K562 (cell line): ENCODE measurements around the gene RPLP2. TPM values are rescaled to one million over a fixed set of nuclear protein-coding genes. Genes with fewer than 3 reads are reported as not detected.

Experiments used
- ATAC-seq: fragments of 200-7000 bp; cut with Tn5 transposase; 3 replicates; pipeline ENCODE4 v1.9.1; 2020; ENCODE audit warnings: moderate library complexity
- BruUV-seq: library from RNA; stranded (reverse); fragments of 400-500 nt; replicated peaks from 2 replicates; lab custom pipeline; 2021; lab: Mats Ljungman, UMichigan
- CTCF ChIA-PET: fragments of 300-600 bp; formaldehyde crosslinking; extraction: SDS; loops from one replicate; lab custom pipeline; 2021; ENCODE audit warnings: low intra/inter-chr PET ratio; lab: Yijun Ruan, JAX
- POLR2A ChIA-PET: fragments of 300-600, 350-650 bp; sonication (Branson Sonifier 250); formaldehyde crosslinking; extraction: SDS; loops from one replicate; lab custom pipeline; 2021; ENCODE audit warnings: antibody characterized with exemption, inconsistent platforms; lab: Yijun Ruan, JAX
- DNase-seq, 4 experiments: peaks; one replicate each; pipeline versions ENCODE4 v3.0.0 to v3.0.0-alpha.2; 2011 to 2018; ENCODE audit warnings: low spot score in 3 of 4, mixed read lengths in 3 of 4; ENCODE audit errors: extremely low read depth in 1 of 4
- FAIRE-seq: peaks from 2 replicates; lab custom pipeline; 2011; peaks lifted over from hg19 to GRCh38; lab: Jason Lieb, UNC
- H2AFZ ChIP-seq: 2 replicates; pipeline ENCODE4 v1.6.0; 2011; ENCODE audit warnings: low read depth, low read length, control low read depth, inconsistent platforms
- H3K27ac ChIP-seq: fragments of 200-600 bp; 3 replicates; pipeline ENCODE4 v1.8.0; 2011; ENCODE audit warnings: low read depth, mild to moderate bottlenecking, control low read depth, inconsistent platforms, low read length, moderate library complexity, mixed read lengths; ENCODE audit errors: extremely low read depth
- H3K27me3 ChIP-seq, 2 experiments: fragments of 300-600 bp in 1 of 2; 2 replicates in 1 of 2; 3 replicates in 1 of 2; pipeline versions ENCODE4 v1.6.0 to v1.8.0; 2011; ENCODE audit warnings: inconsistent platforms in 2 of 2, low read length in 2 of 2, mild to moderate bottlenecking in 1 of 2, mixed read lengths in 1 of 2, moderate library complexity in 1 of 2; ENCODE audit not compliant: control insufficient read depth in 2 of 2, insufficient read depth in 2 of 2
- H3K36me3 ChIP-seq: fragments of 300-600 bp; 3 replicates; pipeline ENCODE4 v1.8.0; 2011; ENCODE audit warnings: mild to moderate bottlenecking, low read length, inconsistent platforms; ENCODE audit not compliant: control insufficient read depth, insufficient read depth
- H3K4me1 ChIP-seq, 2 experiments: fragments of 200-600 bp in 1 of 2; replicated peaks in 1 of 2; 2 replicates in 1 of 2; 3 replicates in 1 of 2; pipeline versions ENCODE4 v1.5.1 to v1.8.0; 2011; ENCODE audit warnings: inconsistent platforms in 2 of 2, low read length in 2 of 2, mild to moderate bottlenecking in 1 of 2, mixed read lengths in 1 of 2, moderate library complexity in 1 of 2; ENCODE audit not compliant: control insufficient read depth in 2 of 2, insufficient read depth in 2 of 2
- H3K4me2 ChIP-seq: 2 replicates; pipeline ENCODE4 v1.6.1; 2011; ENCODE audit warnings: low read length, control low read depth, inconsistent platforms, mixed read lengths; ENCODE audit not compliant: insufficient read depth
- H3K4me3 ChIP-seq: fragments of 200-600 bp; sonication (generic), shearing (Covaris generic); 2 replicates; pipeline ENCODE4 v1.5.1; 2016; ENCODE audit warnings: control low read depth, inconsistent platforms
- H3K79me2 ChIP-seq: fragments of 200-600 bp; 3 replicates; pipeline ENCODE4 v1.8.0; 2011; ENCODE audit warnings: low read length, inconsistent platforms; ENCODE audit not compliant: control insufficient read depth, insufficient read depth
- H3K9ac ChIP-seq, 2 experiments: 2 replicates each; pipeline versions ENCODE4 v1.6.0 to v1.6.1; 2011; ENCODE audit warnings: low read depth in 2 of 2, low read length in 2 of 2, control low read depth in 1 of 2, inconsistent platforms in 1 of 2, mild to moderate bottlenecking in 1 of 2, mixed read lengths in 1 of 2; ENCODE audit not compliant: insufficient read depth in 1 of 2
- H3K9me1 ChIP-seq: one replicate; pipeline ENCODE4 v1.6.0; 2011; ENCODE audit warnings: inconsistent platforms, mild to moderate bottlenecking, low read length, moderate library complexity; ENCODE audit not compliant: control insufficient read depth, insufficient read depth
- H3K9me3 ChIP-seq: replicated peaks from 2 replicates; pipeline ENCODE4 v1.5.1; 2011; ENCODE audit warnings: low read depth, low read length, inconsistent platforms; ENCODE audit not compliant: control insufficient read depth, insufficient read depth
- H4K20me1 ChIP-seq: replicated peaks from 2 replicates; pipeline ENCODE4 v1.6.1; 2011; ENCODE audit warnings: low read length, inconsistent platforms, mixed read lengths; ENCODE audit not compliant: control insufficient read depth, insufficient read depth
- BCLAF1 ChIP-seq, 2 experiments: fragments of 450-650 bp in 1 of 2; IDR thresholded peaks; 2 replicates each; pipeline ENCODE4 v1.6.1; 2011 to 2017; ENCODE audit warnings: low read depth in 2 of 2, antibody characterized with exemption in 1 of 2, borderline replicate concordance in 1 of 2, low read length in 1 of 2, mild to moderate bottlenecking in 1 of 2, mixed read lengths in 1 of 2; ENCODE audit not compliant: control insufficient read depth in 1 of 2
- CEBPZ ChIP-seq: fragments of 150-350 bp; IDR thresholded peaks from 2 replicates; pipeline ENCODE4 v1.6.1; 2014; ENCODE audit warnings: low read depth, mild to moderate bottlenecking, low read length, borderline replicate concordance
- LARP7 ChIP-seq: fragments of 450-650 bp; IDR thresholded peaks from 2 replicates; pipeline ENCODE4 v1.6.1; 2016
- RFX1 ChIP-seq: fragments of 450-650 bp; IDR thresholded peaks from 2 replicates; pipeline ENCODE4 v1.6.1; 2016; ENCODE audit warnings: mild to moderate bottlenecking, moderate library complexity
- SMAD4 ChIP-seq: fragments of 250-450 bp; sonication (Bioruptor Pico); conservative IDR thresholded peaks from 2 replicates; pipeline ENCODE4 v1.8.0; 2021; ENCODE audit warnings: inconsistent platforms, mild to moderate bottlenecking, moderate library complexity
- SRSF7 ChIP-seq: fragments of 200-400 bp; formaldehyde crosslinking; optimal IDR thresholded peaks from 2 replicates; pipeline ENCODE3; 2017; ENCODE audit warnings: mild to moderate bottlenecking, low read depth, low read length
- STAT5A ChIP-seq: IDR thresholded peaks from 2 replicates; pipeline ENCODE4 v1.6.1; 2012; ENCODE audit warnings: low read length, inconsistent platforms, borderline replicate concordance
- ZFP36 ChIP-seq: fragments of 150-350 bp; IDR thresholded peaks from 2 replicates; pipeline ENCODE4 v1.6.1; 2018; ENCODE audit warnings: low read length, low read depth; ENCODE audit not compliant: partially characterized antibody
- ZNF143 ChIP-seq: sonication (generic); formaldehyde crosslinking; IDR thresholded peaks from 2 replicates; pipeline ENCODE4 v1.9.0; 2022; ENCODE audit warnings: mild to moderate bottlenecking, missing genetic modification reagents
- ZNF589 ChIP-seq: fragments of 200-800 bp; sonication (Bioruptor generic); IDR thresholded peaks from 2 replicates; pipeline ENCODE4 v1.6.1; 2016; ENCODE audit warnings: low read depth, missing genetic modification characterization, missing compliant biosample characterization
- WGBS: fragments of 100-300 bp; shearing (Covaris generic); methylation state at CpG from one replicate; pipeline ENCODE4 v1.1.6; 2016; ENCODE audit warnings: low coverage, mixed read lengths; ENCODE audit not compliant: insufficient coverage; ENCODE audit errors: missing lambda C conversion rate; 5-methylcytosine and 5-hydroxymethylcytosine counted together
- in situ Hi-C: fragments of 300-500 bp; cut with MboI; formaldehyde crosslinking; loops from 4 replicates; pipeline ENCODE4 v1.15.0; 2018; ENCODE audit warnings: inconsistent platforms, mixed read lengths
- intact Hi-C: fragments of 100-400 bp; cut with micrococcal nuclease; formaldehyde crosslinking; loops from 2 replicates; pipeline ENCODE4 v1.14.2; 2022
- polyA plus RNA-seq, 8 experiments: library from polyadenylated mRNA; depleted of rRNA in 4 of 8; stranded (reverse) in 5 of 8; unstranded in 3 of 8; fragments of >200 nt; fragmentation: Nextera tagmentation in 2 of 8; fragmentation: Illumina TruSeq in 1 of 8; extraction: Ambion mirVana in 2 of 8; extraction: Trizol in 1 of 8; gene quantifications; 2 replicates each; pipeline versions ENCODE4 v1.2.1 to v1.2.3, GENCODE V29; 2011 to 2014; ENCODE audit warnings: inconsistent platforms in 1 of 8, missing spikeins in 1 of 8
- total RNA-seq, 7 experiments: library from RNA; depleted of rRNA in 6 of 7; stranded (reverse); fragments of >200 nt in 6 of 7; fragmentation: Illumina TruSeq in 2 of 7; extraction: Trizol in 2 of 7; gene quantifications; 2 replicates each; pipeline versions ENCODE4 v1.2.1 to v1.2.3, GENCODE V29; 2011 to 2021; ENCODE audit warnings: low replicate concordance in 1 of 7
- TF ChIP-seq, protein P1 (sequence below): sonication (generic); formaldehyde crosslinking; IDR thresholded peaks from 2 replicates; pipeline ENCODE4 v1.8.0; 2022; ENCODE audit warnings: missing genetic modification reagents, mild to moderate bottlenecking, borderline replicate concordance

RPLP2 gene
- total and polyA plus RNA-seq, 9 of the 15 experiments (the other 6 are each of a cell fraction or from before 2014, with no cell fraction given), result 528 to 3,807 (median 1,633) TPM

GRCh38 chr11:858053-858761, 48.4 kb downstream of the RPLP2 start (continued):
- TF ChIP-seq BCLAF1 (IDR thresholded peaks at IDR 0.05; ENCODE audit: borderline replicate concordance in 1 of 2, control insufficient read depth in 1 of 2, low read depth in 2 of 2, low read length in 1 of 2) (no peak), ZNF589 (CRISPR knock-in tag) (no peak), STAT5A (peak; percentile 7; the same call in 1 of the 2 replicates), SMAD4 (CRISPR knock-in tag) (no peak)

- FAIRE-seq (no peak), DNase-seq (no peak), ATAC-seq (no peak)
- Histone ChIP-seq H3K9me3 (no peaks in the 10 kb centered on the region), H3K27me3 (no peaks in the 10 kb centered on the region), H3K9ac (no peak overlapping the region; a peak in 1 of 4 replicates), H4K20me1 (peaks cover 17% of the 10 kb centered on the region), H3K36me3 (no peaks in the 10 kb centered on the region), H3K9me1 (peaks cover 5% of the 10 kb centered on the region), H3K4me2 (no peak overlapping the region), H3K27ac (no peak overlapping the region), H3K4me3 (no peak overlapping the region), H3K4me1 (peaks cover 14 to 95% of the 10 kb centered on the region in 2 experiments), H3K79me2 (no peaks in the 10 kb centered on the region), H2AFZ (no peak overlapping the region)
- intact Hi-C loops, result no loop called here
- in situ Hi-C loops, result no loop called here
- BruUV-seq, result no TSS peak
- WGBS, result 90% methylated on average over 2 of the region's 37 CpGs
- ChIA-PET CTCF (no interaction called here), POLR2A (interaction anchor here (0.7 to 1.8 kb wide), 4 partner anchors 15 to 133 kb away, joined by 3 to 13 read pairs (median 4); partner anchors contain the start of genes POLR2L and TSPAN4)
- TF ChIP-seq ZNF143 (CRISPR knock-in tag) (no peak), RFX1 (no peak), SRSF7 (peak; percentile 57), LARP7 (no peak), ZFP36 (no peak), CEBPZ (no peak)
- TF ChIP-seq, protein P1, sequence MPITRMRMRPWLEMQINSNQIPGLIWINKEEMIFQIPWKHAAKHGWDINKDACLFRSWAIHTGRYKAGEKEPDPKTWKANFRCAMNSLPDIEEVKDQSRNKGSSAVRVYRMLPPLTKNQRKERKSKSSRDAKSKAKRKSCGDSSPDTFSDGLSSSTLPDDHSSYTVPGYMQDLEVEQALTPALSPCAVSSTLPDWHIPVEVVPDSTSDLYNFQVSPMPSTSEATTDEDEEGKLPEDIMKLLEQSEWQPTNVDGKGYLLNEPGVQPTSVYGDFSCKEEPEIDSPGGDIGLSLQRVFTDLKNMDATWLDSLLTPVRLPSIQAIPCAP, result no peak
These were observed 49.1 kb downstream of the RPLP2 start for GRCh38 chr11:858762-859339.
